Fibroblast of lung (primary cell): ENCODE data around the gene SMYD5. TPM values are rescaled to one million over a fixed set of nuclear protein-coding genes. Genes with fewer than 3 reads are reported as not detected.

Experiments used
- DNase-seq, 2 donors: peaks; one replicate each; pipeline versions ENCODE4 v3.0.0 to v3.0.0-alpha.2; 2010; ENCODE audit warnings: low read depth in 2 of 2
- H2AFZ ChIP-seq: 2 replicates; pipeline ENCODE4 v1.5.1; 2012; ENCODE audit warnings: low read length, control low read depth, inconsistent platforms
- H3K27ac ChIP-seq: 2 replicates; pipeline ENCODE4 v1.5.1; 2011; ENCODE audit warnings: low read length, control low read depth; ENCODE audit not compliant: insufficient read depth
- H3K27me3 ChIP-seq: 2 replicates; pipeline ENCODE4 v1.5.1; 2011; ENCODE audit warnings: mild to moderate bottlenecking, low read length; ENCODE audit not compliant: control insufficient read depth, insufficient read depth
- H3K36me3 ChIP-seq: 2 replicates; pipeline ENCODE4 v1.5.1; 2011; ENCODE audit warnings: low read length; ENCODE audit not compliant: control insufficient read depth, insufficient read depth
- H3K4me1 ChIP-seq: 2 replicates; pipeline ENCODE4 v1.5.1; 2011; ENCODE audit warnings: low read length; ENCODE audit not compliant: control insufficient read depth, insufficient read depth; ENCODE audit errors: extremely low read depth
- H3K4me2 ChIP-seq: 2 replicates; pipeline ENCODE4 v1.5.1; 2011; ENCODE audit warnings: low read length, control low read depth; ENCODE audit not compliant: insufficient read depth; ENCODE audit errors: extremely low read depth
- H3K4me3 ChIP-seq, 4 experiments: fragments of 200-600 bp in 1 of 4; sonication (generic) in 1 of 4; replicated peaks in 1 of 4; 2 replicates each; pipeline ENCODE4 v1.5.1; 2011 to 2016; ENCODE audit warnings: low read length in 4 of 4, low read depth in 3 of 4, mild to moderate bottlenecking in 3 of 4, control low read depth in 2 of 4, inconsistent platforms in 1 of 4, mixed read lengths in 1 of 4; ENCODE audit not compliant: insufficient read depth in 1 of 4; ENCODE audit errors: control extremely low read depth in 1 of 4
- H3K79me2 ChIP-seq: 2 replicates; pipeline ENCODE4 v1.5.1; 2012; ENCODE audit warnings: mild to moderate bottlenecking, low read length, inconsistent platforms; ENCODE audit not compliant: control insufficient read depth, insufficient read depth
- H3K9ac ChIP-seq: 2 replicates; pipeline ENCODE4 v1.5.1; 2011; ENCODE audit warnings: mild to moderate bottlenecking, low read length, control low read depth; ENCODE audit not compliant: insufficient read depth
- H3K9me3 ChIP-seq: 2 replicates; pipeline ENCODE4 v1.5.1; 2012; ENCODE audit warnings: low read depth, low read length; ENCODE audit not compliant: control insufficient read depth, insufficient read depth
- H4K20me1 ChIP-seq: 2 replicates; pipeline ENCODE4 v1.5.1; 2011; ENCODE audit warnings: low read length; ENCODE audit not compliant: control insufficient read depth, insufficient read depth; ENCODE audit errors: extremely low read depth
- CTCF ChIP-seq, 2 donors: IDR thresholded peaks in 1 of 2; conservative IDR thresholded peaks in 1 of 2; 1 replicate in 1 of 2; 2 replicates in 1 of 2; pipeline ENCODE4 v1.5.1; 2011 to 2012; ENCODE audit warnings: low read length in 2 of 2, control low read depth in 1 of 2, inconsistent platforms in 1 of 2, low read depth in 1 of 2, mild to moderate bottlenecking in 1 of 2
- EZH2 ChIP-seq: IDR thresholded peaks from 2 replicates; pipeline ENCODE4 v1.5.1; 2012; ENCODE audit warnings: low read length, control low read depth, mild to moderate bottlenecking; ENCODE audit errors: missing control alignments
- polyA plus RNA-seq, 2 donors: library from polyadenylated mRNA; depleted of rRNA in 1 of 2; stranded (reverse) in 1 of 2; unstranded in 1 of 2; fragments of >200 nt; gene quantifications; 2 replicates each; pipeline ENCODE4 v1.2.1, GENCODE V29; 2011 to 2012; ENCODE audit warnings: missing spikeins in 1 of 2
- total RNA-seq: library from RNA; depleted of rRNA; stranded (reverse); fragments of >200 nt; gene quantifications from 2 replicates; pipeline ENCODE4 v1.2.1, GENCODE V29; 2014

Gene SMYD5
- total and polyA plus RNA-seq, 2 donors (not counting 1 experiment from before 2014, with no cell fraction given) = 16.9 to 19.0 TPM

- no peaks in the 10 kb centered on the region for H3K36me3 ChIP-seq
- no peaks in the 10 kb centered on the region for H3K9me3 ChIP-seq
- no peak overlapping the region for H3K27ac ChIP-seq
- H3K4me2 ChIP-seq = no peak overlapping the region
- no peaks in the 10 kb centered on the region for H3K79me2 ChIP-seq
- H2AFZ ChIP-seq = no peak overlapping the region
- TF ChIP-seq EZH2 (no peak), CTCF (conservative IDR thresholded peaks at IDR 0.05 in 1 of 2, IDR thresholded peaks at IDR 0.05 in 1 of 2; ENCODE audit: low read depth in 1 of 2, low read length in 2 of 2) (no peak)
- no peak overlapping the region for H3K9ac ChIP-seq
- no peak overlapping the region for H3K4me3 ChIP-seq
- peak in 1 of 2 donors; percentile 59 for DNase-seq
- peaks cover 9% of the 10 kb centered on the region for H3K4me1 ChIP-seq
- H4K20me1 ChIP-seq = no peaks in the 10 kb centered on the region
- peaks cover 9% of the 10 kb centered on the region for H3K27me3 ChIP-seq
Measured at GRCh38 chr2:73172963-73173362, 41.1 kb upstream of the SMYD5 start.

DNA sequence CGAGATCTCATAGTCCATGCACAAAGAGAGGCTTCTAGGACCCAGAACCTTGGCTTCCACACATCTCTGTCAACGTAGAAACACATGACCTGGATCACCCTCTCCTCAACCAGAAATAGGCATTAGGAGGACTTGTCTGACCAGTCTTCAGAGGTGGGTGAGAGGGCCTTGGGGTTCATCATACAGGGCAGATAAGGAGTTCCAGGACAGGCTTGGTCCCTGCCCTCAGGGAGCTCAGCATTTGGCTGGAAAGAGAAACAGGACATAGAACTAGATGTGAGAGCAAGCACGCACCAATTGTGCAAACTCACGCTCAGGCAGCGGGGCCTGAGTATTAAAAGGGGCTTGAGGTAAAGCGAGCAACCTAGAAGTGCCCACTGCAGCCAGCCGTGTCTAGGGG is 40.3 kb upstream of the SMYD5 start:
- no peak overlapping the region for H3K4me3 ChIP-seq
- peaks cover 9% of the 10 kb centered on the region for H3K4me1 ChIP-seq
- no peak overlapping the region for H3K27ac ChIP-seq
- H2AFZ ChIP-seq = no peak overlapping the region
- H4K20me1 ChIP-seq = no peaks in the 10 kb centered on the region
- H3K36me3 ChIP-seq = no peaks in the 10 kb centered on the region
- H3K9ac ChIP-seq = no peak overlapping the region
- no peaks in the 10 kb centered on the region for H3K79me2 ChIP-seq
- no peak overlapping the region for H3K4me2 ChIP-seq
- DNase-seq = no peak
- H3K27me3 ChIP-seq = peaks cover 10% of the 10 kb centered on the region
- H3K9me3 ChIP-seq = no peaks in the 10 kb centered on the region
- TF ChIP-seq CTCF (conservative IDR thresholded peaks at IDR 0.05 in 1 of 2, IDR thresholded peaks at IDR 0.05 in 1 of 2; ENCODE audit: low read depth in 1 of 2, low read length in 2 of 2) (no peak), EZH2 (no peak)

DNA sequence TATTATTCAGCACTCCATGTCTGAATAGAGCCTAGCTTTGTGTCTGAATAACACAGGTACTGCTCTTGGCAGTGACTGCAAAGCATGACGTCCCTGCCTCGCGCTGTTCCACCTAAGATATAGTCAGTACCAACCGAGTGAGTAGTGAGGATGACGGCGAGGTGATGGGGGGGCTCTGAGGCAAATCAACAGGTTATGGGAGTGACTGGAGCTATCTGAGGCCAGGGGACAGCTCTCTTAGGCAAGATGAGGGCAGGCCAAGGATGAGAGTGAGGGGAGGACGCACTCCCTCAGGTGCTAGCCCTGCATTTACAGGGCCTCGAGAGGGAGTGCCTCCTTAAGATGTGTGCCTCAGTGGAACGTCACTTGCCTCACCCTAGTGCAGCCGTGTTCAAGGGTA is 39.8 kb upstream of the SMYD5 start:
- peaks cover 9% of the 10 kb centered on the region for H3K4me1 ChIP-seq

More for the DNA sequence above, 39.8 kb upstream of the SMYD5 start:
- peaks cover 10% of the 10 kb centered on the region for H3K27me3 ChIP-seq
- no peaks in the 10 kb centered on the region for H3K9me3 ChIP-seq
- no peak overlapping the region for H3K9ac ChIP-seq
- no peak overlapping the region for H2AFZ ChIP-seq
- no peaks in the 10 kb centered on the region for H4K20me1 ChIP-seq
- H3K79me2 ChIP-seq = no peaks in the 10 kb centered on the region
- no peak overlapping the region for H3K4me2 ChIP-seq
- no peak overlapping the region for H3K27ac ChIP-seq
- no peak for DNase-seq
- no peak for TF ChIP-seq EZH2
- TF ChIP-seq CTCF (conservative IDR thresholded peaks at IDR 0.05 in 1 of 2, IDR thresholded peaks at IDR 0.05 in 1 of 2; ENCODE audit: low read depth in 1 of 2, low read length in 2 of 2) = no peak
- no peaks in the 10 kb centered on the region for H3K36me3 ChIP-seq
- H3K4me3 ChIP-seq = no peak overlapping the region
